Activated CD4-positive, alpha-beta T cell treated with anti-CD3 and anti-CD28 coated beads, Interleukin-2, amount 50 U/mL, for 48 hours (primary cell): ENCODE data around the gene FAM13A.
"Not testable (repeated sequence)": the region's sequence is repeated elsewhere in the genome, so short reads cannot be mapped to it uniquely, and the experiment has no call there.

ENCODE experiments used
- DNase-seq, 2 experiments: peaks; one replicate each; pipeline ENCODE4 v3.0.0-alpha.2; 2020

Gene FAM13A

GRCh38 chr4:89056953-89057398 lies at the start of gene FAM13A:
Gene FAM13A (minus strand): TSS chr4:89057185. CDS start chr4:89056964, 221 bp downstream.
- DNase-seq: no peak

GRCh38 chr4:89105726-89106125 lies 48.7 kb upstream of the FAM13A start:
- no peak for DNase-seq

GRCh38 chr4:89101256-89102161 lies 44.5 kb upstream of the FAM13A start:
- peak in 1 of 2 experiments; percentile 20 for DNase-seq

- DNase-seq: no peak
Observed at GRCh38 chr4:89100853-89101252, 43.9 kb upstream of the FAM13A start.

DNA sequence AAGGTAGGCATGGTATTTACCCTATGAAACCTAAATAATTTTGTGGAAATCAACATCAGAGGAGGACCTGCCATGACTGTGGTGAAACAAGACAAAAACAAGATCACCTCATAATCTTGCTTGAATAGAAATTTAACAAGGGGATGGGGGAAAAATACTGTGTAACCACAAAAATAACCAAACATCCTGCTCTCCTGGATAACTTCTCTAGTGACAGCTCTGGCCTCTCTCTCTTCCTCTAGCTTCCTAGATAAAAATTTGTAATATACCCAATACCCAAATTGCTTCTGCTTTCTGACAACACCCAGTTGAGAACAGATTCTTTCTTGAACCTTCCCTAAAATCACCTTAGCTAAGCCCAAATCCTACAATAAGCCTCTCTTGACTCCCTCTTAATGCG lies 42.5 kb upstream of the FAM13A start:
- no peak for DNase-seq

DNA sequence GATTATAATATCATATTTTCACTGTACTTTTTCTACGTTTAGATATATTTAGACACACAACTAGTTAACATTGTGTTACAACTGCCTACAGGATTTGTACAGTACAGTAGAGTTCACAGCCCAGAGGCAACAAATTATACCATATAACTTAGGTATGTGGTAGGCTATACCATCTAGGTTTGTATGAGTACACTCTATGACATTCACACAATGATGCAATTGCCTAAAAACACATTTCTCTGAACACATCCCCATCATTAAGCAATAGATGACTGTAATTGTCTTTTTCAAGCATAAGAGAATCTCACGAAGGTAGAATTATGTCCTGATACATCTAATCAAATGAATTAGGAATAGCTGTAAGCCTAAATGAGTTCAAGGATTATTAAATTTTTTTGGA lies 42.0 kb upstream of the FAM13A start:
- no peak for DNase-seq

DNA sequence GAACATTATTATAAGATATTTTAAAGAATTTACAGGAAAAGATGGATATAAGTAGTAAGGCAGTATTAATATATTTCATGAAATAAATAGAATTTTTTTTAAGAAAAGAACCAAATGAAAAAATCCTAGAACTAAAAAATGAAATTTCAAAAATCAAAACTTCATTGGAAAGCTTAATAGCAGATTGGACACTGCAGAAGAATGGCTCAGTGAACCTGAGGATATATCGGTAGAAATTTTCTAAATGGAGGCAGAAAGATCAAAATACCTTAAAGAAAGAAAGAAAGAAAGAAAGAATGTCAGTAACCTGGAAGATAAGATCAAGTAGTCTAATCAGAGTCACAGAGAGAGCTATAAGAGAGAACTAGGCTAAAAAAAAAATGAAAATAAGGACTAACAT lies 21.3 kb upstream of the FAM13A start:
- no peak for DNase-seq

DNA sequence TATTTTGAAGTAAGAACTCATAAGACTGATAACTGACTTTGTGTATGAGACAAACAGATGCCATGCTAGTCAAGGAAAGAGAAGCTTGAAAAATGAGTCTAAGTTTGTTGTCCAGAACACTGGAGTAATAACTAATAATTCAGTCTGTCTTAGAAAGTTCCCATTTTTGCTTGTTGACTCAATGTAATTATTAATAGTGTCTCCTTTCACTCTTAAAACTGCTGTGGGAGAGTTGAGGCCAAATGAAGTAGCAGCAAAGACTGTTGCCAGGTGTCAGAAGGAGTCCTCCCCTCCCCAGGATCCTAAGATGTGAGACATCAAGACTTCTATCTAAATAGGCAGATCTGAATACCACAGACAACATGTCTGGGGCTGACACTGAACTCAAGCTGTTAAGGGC lies 20.8 kb upstream of the FAM13A start:
- no peak for DNase-seq

DNA sequence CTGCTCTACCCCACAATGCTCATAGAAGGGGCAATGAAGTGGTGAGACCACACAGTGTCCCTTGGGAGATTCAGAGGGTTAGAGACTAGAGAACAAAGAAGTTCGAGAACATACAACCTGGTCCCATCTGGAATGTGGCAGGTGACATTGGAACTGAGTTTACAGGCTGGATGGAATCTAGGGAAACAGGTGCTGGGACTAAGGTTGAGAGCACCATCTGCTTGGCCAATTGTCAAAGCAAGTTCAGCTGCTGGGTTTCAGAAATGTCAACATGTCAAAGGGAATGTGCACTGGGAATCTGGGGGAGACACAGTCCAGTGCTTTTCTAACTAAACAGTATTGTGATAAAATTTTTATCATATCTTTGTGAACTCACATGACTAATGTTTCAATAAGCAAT lies 15.9 kb upstream of the FAM13A start:
- no peak for DNase-seq

GRCh38 chr4:89071311-89071710 lies 14.3 kb upstream of the FAM13A start:
- no peak for DNase-seq

GRCh38 chr4:89070041-89070440 lies 13.1 kb upstream of the FAM13A start:
- DNase-seq: no peak

GRCh38 chr4:89069481-89069880 lies 12.5 kb upstream of the FAM13A start:
- no peak for DNase-seq

DNA sequence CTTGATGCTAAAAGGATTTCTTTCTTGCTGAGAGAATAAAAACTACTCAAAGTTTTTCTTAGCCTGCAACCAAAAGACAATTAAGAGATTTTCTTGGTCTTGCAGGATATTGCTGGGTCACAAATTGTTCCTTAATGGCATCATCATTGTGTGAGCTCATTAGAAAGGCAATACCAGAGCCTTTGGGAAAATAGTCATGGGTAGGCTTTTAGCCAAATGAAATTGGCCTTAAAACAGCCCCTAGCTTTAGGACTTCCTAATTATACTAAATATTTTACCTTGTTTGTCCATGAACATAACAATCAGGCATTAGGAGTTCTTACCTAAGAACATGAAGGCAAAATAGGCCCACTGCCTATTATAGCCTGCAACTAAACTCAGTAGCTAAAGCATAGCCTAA lies 10.4 kb upstream of the FAM13A start:
- DNase-seq: no peak

DNA sequence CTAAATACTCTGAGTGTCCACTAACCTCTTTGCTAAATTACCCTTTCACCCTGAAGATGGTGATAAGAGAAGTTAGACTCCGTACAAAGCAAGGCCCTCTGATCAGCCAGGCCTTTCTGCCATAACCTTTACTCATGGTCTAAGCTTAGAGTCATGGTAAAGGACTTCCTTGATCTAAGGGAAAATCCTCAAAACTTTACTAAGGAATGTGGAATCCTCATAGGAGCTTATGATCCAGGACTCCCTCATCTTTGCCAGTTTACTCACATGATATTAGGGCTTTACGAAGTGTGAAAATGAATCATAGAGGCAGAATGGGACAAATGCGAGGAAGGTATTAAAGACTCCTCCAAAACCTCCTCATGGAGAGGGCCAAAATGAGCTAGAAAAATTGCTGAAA lies 7.9 kb upstream of the FAM13A start:
- DNase-seq: no peak

DNA sequence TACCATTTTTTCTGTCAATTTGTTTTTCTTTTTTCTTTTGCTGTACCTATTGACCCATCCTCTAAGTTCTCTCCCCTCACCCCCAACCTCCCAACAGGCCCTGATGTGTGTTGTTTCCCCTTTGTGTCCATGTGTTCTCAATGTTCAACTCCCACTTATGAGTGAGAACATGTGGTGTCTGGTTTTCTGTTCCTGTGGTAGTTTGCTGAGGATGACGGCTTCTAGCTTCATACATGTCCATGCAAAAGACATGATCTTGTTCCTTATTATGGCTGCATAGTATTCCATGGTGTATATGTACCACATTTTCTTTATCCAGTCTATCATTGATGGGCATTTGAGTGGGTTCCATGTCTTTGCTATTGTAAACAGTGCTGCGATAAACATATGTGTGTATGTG lies 859 bp upstream of the FAM13A start:
- not testable (repeated sequence) for DNase-seq

DNA sequence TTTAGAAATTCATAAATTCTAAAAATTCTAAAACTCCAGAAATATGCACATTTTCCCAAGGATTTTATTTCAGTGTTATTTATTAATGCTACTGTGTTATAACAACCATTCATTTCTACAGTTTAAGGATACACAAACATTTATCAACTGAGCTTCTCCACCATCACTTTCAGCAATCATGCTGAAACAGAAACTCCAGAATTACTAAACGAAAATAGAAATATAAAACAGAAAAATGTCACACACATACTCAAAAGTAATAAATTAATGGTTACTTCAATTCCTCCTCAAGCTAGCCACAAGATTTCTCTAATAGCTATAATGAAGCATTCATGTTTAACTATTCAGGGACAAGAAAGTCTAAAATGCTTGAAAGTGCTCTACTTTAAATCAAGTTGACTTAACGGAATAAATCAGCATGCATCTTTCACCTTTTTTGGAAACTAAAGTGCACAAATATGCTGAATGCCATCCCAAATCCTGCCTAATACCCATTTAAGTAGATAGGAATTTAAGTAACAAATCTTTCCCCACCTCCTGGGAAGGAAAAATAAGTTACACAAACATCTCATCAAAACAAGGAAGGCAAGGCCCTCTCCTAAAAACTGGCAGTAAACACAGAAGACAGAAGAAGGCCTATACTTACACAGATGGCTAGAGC lies 563 bp downstream of the FAM13A start:
- no peak for DNase-seq

GRCh38 chr4:89055157-89056080 lies 1.6 kb downstream of the FAM13A start:
- DNase-seq: no peak

DNA sequence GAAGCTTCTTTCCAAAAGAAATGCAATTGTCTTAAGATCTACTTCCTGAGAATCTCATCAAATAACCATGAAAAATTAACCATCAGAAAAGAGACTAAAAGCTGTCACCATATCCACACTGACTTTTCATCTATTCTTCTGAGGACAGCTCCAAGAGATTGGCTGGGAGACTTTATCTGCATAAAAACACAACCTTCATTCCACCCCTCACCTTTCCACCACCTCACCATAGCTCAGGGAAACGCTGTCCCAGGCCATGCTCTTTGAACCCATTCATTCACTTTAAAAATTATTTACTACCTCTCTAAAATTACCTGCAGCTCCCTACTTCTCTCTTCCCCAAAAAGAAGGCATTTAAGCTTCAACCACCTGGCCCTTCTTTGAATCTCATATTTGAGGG lies 2.4 kb downstream of the FAM13A start:
- no peak for DNase-seq

GRCh38 chr4:89049853-89050252 lies 7.1 kb downstream of the FAM13A start:
- DNase-seq: no peak

DNA sequence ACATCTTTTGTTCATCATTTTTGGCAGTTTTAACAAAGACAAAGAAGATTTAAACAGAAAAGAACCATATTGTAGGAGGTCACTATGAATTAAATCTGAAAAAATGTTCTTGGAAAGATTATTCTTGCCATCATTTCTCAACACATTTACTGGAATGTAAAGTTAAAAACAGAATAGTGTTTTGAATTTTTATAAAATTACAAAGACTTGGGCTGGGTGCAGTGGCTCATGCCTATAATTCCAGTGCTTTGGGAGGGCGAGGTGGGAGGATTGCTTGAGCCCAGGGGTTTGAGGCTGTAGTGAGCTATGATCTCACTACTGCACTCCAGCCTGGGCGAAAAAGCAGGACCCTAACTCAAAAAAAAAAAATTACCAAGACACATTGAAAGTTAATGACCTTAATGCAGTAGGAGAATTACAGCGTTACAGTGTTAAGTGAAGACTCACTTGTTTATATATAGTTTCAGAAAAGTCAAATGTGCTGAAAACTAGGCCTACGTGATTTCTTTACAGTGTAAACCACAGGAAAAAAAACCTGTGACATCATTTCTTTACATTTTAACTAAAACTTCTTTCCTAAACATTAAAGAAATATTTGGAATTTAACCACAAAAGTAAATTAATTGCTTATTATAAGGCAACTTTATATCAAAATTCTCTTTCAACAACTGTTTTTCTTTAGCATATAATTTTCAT lies 7.9 kb downstream of the FAM13A start:
- DNase-seq: no peak

DNA sequence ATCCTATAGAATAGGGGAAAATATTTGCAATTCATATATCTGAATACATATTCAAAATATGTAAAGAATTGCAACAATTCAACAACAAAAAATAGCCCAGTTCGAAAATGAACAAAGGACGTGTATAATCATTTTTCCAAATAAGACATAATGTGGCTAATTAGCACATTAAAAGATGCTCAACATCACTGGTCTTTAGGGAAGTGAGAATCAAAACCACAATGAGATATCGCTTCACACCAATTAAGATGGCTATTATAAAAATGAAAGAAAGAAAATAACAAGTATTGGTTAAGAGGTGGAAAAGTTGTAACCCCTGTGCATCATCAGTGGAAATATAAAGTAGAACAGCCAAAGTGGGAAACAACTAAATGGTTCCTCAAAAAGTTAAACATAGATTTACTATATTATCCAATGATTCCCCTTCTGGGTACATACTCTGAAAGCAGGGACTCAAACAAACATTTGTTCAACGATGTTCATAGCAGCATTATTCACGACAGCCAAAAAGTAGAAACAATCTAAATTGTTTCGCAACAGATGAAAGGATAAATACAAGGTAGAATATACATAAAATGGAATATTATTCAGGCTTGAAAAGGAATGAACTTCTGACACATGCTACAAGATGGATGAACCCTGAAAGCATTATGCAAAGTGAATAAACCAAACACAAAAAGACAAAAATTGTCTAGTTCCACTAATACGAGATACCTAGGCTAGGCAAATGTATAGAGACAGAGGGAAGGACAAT lies 12.7 kb downstream of the FAM13A start:
- no peak for DNase-seq

DNA sequence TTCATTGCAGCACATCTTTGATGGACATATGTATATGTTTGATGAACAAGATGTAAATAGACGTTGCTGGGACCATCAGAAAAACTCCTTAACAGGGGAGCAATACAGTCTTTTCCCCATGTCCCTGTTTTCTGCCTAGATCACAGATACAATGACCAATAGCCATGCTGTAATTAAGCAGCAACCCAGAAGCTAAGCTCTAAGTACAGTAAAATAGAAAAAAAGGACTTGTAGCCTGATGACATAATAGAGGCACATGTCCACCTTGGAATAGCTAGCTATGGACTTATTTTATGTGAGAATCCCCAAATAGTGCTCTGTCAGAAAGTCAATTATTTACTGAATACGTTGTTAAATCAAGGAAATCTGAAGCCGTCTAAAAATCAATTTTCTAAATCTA lies 14.9 kb downstream of the FAM13A start:
- DNase-seq: no peak
